Kidney (tissue), 14 donors: Measurements from ENCODE around the gene NOL3. TPM values are rescaled to one million over a fixed set of nuclear protein-coding genes. Genes with fewer than 3 reads are reported as not detected.
A peak's percentile ranks its signal among the peaks of the same experiment; 100 is the strongest.

ENCODE experiments used
- DNase-seq, 5 donors: peaks; one replicate each; pipeline ENCODE4 v3.0.0-alpha.2; 2013 to 2020
- FAIRE-seq: peaks from 2 replicates; lab custom pipeline; 2012; peaks lifted over from hg19 to GRCh38; lab: Jason Lieb, UNC
- H3K27ac ChIP-seq, 2 donors: one replicate each; pipeline ENCODE4 v1.7.0; 2013; ENCODE audit warnings: low read depth in 2 of 2, low read length in 2 of 2, inconsistent platforms in 1 of 2
- H3K27me3 ChIP-seq: one replicate; pipeline ENCODE4 v1.7.1; 2013; ENCODE audit warnings: low read length, inconsistent platforms; ENCODE audit not compliant: control insufficient read depth, insufficient read depth
- H3K36me3 ChIP-seq, 3 donors: one replicate each; pipeline versions ENCODE4 v1.7.0 to v1.7.1; 2013; ENCODE audit warnings: low read length in 3 of 3, control low read depth in 1 of 3, inconsistent platforms in 1 of 3; ENCODE audit not compliant: insufficient read depth in 3 of 3, control insufficient read depth in 2 of 3
- H3K4me1 ChIP-seq, 3 donors: one replicate each; pipeline versions ENCODE4 v1.7.0 to v1.7.1; 2013; ENCODE audit warnings: low read length in 3 of 3, inconsistent platforms in 1 of 3, low read depth in 1 of 3; ENCODE audit not compliant: control insufficient read depth in 2 of 3, insufficient read depth in 2 of 3
- H3K4me3 ChIP-seq, 3 donors: one replicate each; pipeline versions ENCODE4 v1.7.0 to v1.8.1; 2013; ENCODE audit warnings: low read length in 3 of 3, control low read depth in 1 of 3, inconsistent platforms in 1 of 3
- H3K9ac ChIP-seq, 3 donors: one replicate each; pipeline versions ENCODE4 v1.7.0 to v1.7.1; 2013; ENCODE audit warnings: low read length in 3 of 3, control low read depth in 1 of 3, inconsistent platforms in 1 of 3
- H3K9me3 ChIP-seq, 3 donors: one replicate each; pipeline versions ENCODE4 v1.7.0 to v1.7.1; 2013; ENCODE audit warnings: low read length in 3 of 3, control low read depth in 1 of 3, inconsistent platforms in 1 of 3; ENCODE audit not compliant: control insufficient read depth in 2 of 3, insufficient read depth in 1 of 3
- CTCF ChIP-seq: IDR thresholded peaks from 3 replicates; pipeline ENCODE4 v1.5.1; 2012; ENCODE audit warnings: mild to moderate bottlenecking, moderate library complexity, borderline replicate concordance; ENCODE audit not compliant: insufficient read depth; ENCODE audit errors: extremely low read depth
- intact Hi-C: fragments of 100-400 bp; cut with DNase I; formaldehyde crosslinking; loops from one replicate; pipeline ENCODE4 v1.11.1; 2022
- polyA plus RNA-seq: library from polyadenylated mRNA; stranded (reverse); fragments of 350-450 nt; fragmentation: Illumina TruSeq; extraction: RNeasy Lipid Tissue Mini Kit (QIAGEN cat#74804); gene quantifications from one replicate; pipeline ENCODE4 v1.2.3, GENCODE V29; 2014; ENCODE audit warnings: low read depth, low replicate concordance; ENCODE audit not compliant: insufficient read depth
- total RNA-seq: library from RNA; stranded (reverse); fragmentation: NEBNext Ultra II Directional; extraction: Animal tissue kit (Norgen Biotek cat#: 25700); gene quantifications from one replicate; pipeline ENCODE4 v1.2.1, GENCODE V29; 2021
- donor health status: control.
- donor health status: control.
- donor health status: control.
- donor health status: control.
- donor health status: control.
- donor health status: DM: yes; HTN: yes; CAD: no.
- donor health status: Normal renal cell carcinoma (clear cell type).

Gene NOL3
- total and polyA plus RNA-seq, 2 donors from 2014 or later: 35.3 to 36.4 TPM

- intact Hi-C loops: no loop called here
- Histone ChIP-seq H3K9ac (no peak overlapping the region), H3K4me1 (peaks cover 0 to 23% (median 9%) of the 10 kb centered on the region in 3 donors), H3K36me3 (no peaks in the 10 kb centered on the region), H3K27me3 (no peaks in the 10 kb centered on the region), H3K9me3 (no peaks in the 10 kb centered on the region), H3K27ac (peak overlapping the region in 1 of 2 donors; percentile 95), H3K4me3 (peak overlapping the region in 2 of 3 donors; percentile 20 to 81)
- no peak for TF ChIP-seq CTCF
- DNase-seq (peak in 1 of 5 donors; percentile 79), FAIRE-seq (no peak)
Observed at GRCh38 chr16:67184453-67184994, 14.2 kb downstream of the NOL3 start.

- Histone ChIP-seq H3K27me3 (no peaks in the 10 kb centered on the region), H3K4me3 (peak overlapping the region in 2 of 3 donors; percentile 9 to 81), H3K36me3 (no peaks in the 10 kb centered on the region), H3K27ac (no peak overlapping the region), H3K9ac (no peak overlapping the region), H3K4me1 (peaks cover 0 to 23% (median 9%) of the 10 kb centered on the region in 3 donors), H3K9me3 (no peaks in the 10 kb centered on the region)
- DNase-seq: peak; percentile 94 to 97 (median 96)
- intact Hi-C loops: no loop called here
- peak; percentile 84 for TF ChIP-seq CTCF
- peak; percentile 17 for FAIRE-seq
Observed at GRCh38 chr16:67184995-67185650, 14.8 kb downstream of the NOL3 start.

- peaks cover 0 to 23% (median 9%) of the 10 kb centered on the region in 3 donors for H3K4me1 ChIP-seq
- no peaks in the 10 kb centered on the region for H3K9me3 ChIP-seq
- no peaks in the 10 kb centered on the region for H3K36me3 ChIP-seq
- H3K9ac ChIP-seq: no peak overlapping the region
- TF ChIP-seq CTCF: no peak
- intact Hi-C loops: no loop called here
- H3K27me3 ChIP-seq: no peaks in the 10 kb centered on the region
- no peak for FAIRE-seq
- peak overlapping the region in 2 of 3 donors; percentile 9 to 38 for H3K4me3 ChIP-seq
- H3K27ac ChIP-seq: no peak overlapping the region
- DNase-seq: no peak
Observed at GRCh38 chr16:67185651-67186134, 15.4 kb downstream of the NOL3 start.
